ENCODE measurements around the gene RALBP1. TPM values are rescaled to one million over a fixed set of nuclear protein-coding genes. Genes with fewer than 3 reads are reported as not detected.

RALBP1 gene
- total and polyA plus RNA-seq, 12 donors = 22.5 to 59.9 (median 44.8) TPM

GRCh38 chr18:9570255-9570654 is 94.9 kb downstream of the RALBP1 start:
- Histone ChIP-seq H3K4me1 (replicated peaks in 1 of 2) (peaks cover 0 to under 1% of the 10 kb centered on the region in 2 donors), H3K4me3 (no peak overlapping the region), H3K36me3 (replicated peaks in 1 of 2) (peaks cover 0 to 19% of the 10 kb centered on the region in 2 donors), H3K27ac (no peak overlapping the region), H3K9me3 (replicated peaks in 1 of 3) (no peaks in the 10 kb centered on the region), H3K27me3 (no peaks in the 10 kb centered on the region)
- no peak for DNase-seq
- 74 to 83% (median 79%) methylated on average over 3 of the region's 3 CpGs for WGBS, 4 donors
- no peak for TF ChIP-seq POLR2A (IDR thresholded peaks at IDR 0.05)
- TF ChIP-seq, protein P1, sequence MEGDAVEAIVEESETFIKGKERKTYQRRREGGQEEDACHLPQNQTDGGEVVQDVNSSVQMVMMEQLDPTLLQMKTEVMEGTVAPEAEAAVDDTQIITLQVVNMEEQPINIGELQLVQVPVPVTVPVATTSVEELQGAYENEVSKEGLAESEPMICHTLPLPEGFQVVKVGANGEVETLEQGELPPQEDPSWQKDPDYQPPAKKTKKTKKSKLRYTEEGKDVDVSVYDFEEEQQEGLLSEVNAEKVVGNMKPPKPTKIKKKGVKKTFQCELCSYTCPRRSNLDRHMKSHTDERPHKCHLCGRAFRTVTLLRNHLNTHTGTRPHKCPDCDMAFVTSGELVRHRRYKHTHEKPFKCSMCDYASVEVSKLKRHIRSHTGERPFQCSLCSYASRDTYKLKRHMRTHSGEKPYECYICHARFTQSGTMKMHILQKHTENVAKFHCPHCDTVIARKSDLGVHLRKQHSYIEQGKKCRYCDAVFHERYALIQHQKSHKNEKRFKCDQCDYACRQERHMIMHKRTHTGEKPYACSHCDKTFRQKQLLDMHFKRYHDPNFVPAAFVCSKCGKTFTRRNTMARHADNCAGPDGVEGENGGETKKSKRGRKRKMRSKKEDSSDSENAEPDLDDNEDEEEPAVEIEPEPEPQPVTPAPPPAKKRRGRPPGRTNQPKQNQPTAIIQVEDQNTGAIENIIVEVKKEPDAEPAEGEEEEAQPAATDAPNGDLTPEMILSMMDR (IDR thresholded peaks at IDR 0.05) = no peak
- intact Hi-C loops (cut with DNase I) = no loop called here

DNA sequence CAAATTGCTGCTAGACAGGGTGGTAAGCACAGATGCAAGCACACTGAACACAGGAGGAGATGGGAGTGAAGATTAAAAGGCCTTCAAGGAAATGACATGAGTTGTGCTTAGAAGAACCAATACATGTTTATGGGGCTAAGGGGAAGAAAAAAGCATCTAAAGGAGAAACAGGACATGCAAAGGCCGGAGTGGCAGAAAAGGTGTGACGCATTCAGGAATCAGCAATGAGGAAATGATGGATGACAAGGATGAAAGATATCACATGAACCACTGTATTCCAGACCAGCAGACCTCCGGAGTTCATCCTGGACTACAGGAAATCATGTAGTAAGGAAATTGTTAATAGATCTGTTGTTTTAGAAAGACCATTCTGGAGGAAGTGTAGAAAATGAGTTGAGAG is 96.2 kb downstream of the RALBP1 start:
- intact Hi-C loops (cut with DNase I) = no loop called here
- Histone ChIP-seq H3K36me3 (replicated peaks in 1 of 2) (peaks cover 0 to 19% of the 10 kb centered on the region in 2 donors), H3K9me3 (replicated peaks in 1 of 3) (no peaks in the 10 kb centered on the region), H3K27ac (no peak overlapping the region), H3K27me3 (no peaks in the 10 kb centered on the region), H3K4me3 (no peak overlapping the region), H3K4me1 (replicated peaks in 1 of 2) (peaks cover 0 to 5% of the 10 kb centered on the region in 2 donors)
- TF ChIP-seq, protein P1 (IDR thresholded peaks at IDR 0.05) = no peak
- TF ChIP-seq POLR2A (IDR thresholded peaks at IDR 0.05) = no peak
- 78 to 88% (median 86%) methylated on average over 3 of the region's 3 CpGs for WGBS, 4 donors
- no peak for DNase-seq

DNA sequence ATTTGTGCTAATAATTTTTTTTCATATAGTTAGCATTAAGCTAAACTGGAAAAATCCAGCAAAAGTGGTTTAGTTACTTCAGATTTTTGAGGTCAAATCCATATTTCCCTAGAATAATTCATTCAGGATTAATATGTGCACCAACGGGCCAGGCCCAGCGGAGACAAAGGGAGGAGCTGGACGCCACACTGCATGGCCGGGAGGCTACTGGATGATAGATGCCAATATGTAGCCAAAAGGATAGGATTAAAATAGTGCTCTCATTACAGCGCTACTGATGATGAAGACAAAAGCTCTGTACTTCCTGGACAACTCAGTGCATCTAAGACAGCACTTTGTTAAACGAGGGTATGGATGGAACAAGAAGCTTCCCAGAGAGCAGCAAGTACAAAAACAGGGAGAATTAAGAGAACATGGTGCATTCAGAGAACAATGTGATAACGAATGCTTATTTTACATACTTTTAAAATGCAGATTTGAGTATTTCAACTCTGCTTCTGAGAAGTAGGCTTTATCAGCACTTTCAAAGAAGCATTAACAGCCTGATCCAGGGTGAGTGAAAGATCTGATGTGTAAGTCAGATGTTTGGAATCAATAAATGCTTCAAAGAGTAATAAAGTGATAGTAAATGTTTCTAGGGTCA is 99.3 kb downstream of the RALBP1 start:
- Histone ChIP-seq H3K36me3 (replicated peaks in 1 of 2) (peaks cover 0 to 10% of the 10 kb centered on the region in 2 donors), H3K27ac (no peak overlapping the region), H3K4me3 (no peak overlapping the region), H3K4me1 (replicated peaks in 1 of 2) (peaks cover 0 to 5% of the 10 kb centered on the region in 2 donors), H3K9me3 (replicated peaks in 1 of 3) (no peaks in the 10 kb centered on the region), H3K27me3 (no peaks in the 10 kb centered on the region)
- DNase-seq = no peak
- intact Hi-C loops (cut with DNase I) = no loop called here
- TF ChIP-seq, protein P1 (IDR thresholded peaks at IDR 0.05) = no peak
- TF ChIP-seq POLR2A (IDR thresholded peaks at IDR 0.05) = no peak
- WGBS, 4 donors = 88 to 92% (median 89%) methylated on average over 7 of the region's 7 CpGs

- TF ChIP-seq, protein P1 (IDR thresholded peaks at IDR 0.05) = peak; percentile 80 to 95 (median 91)
- no peak for TF ChIP-seq POLR2A (IDR thresholded peaks at IDR 0.05)
- H3K36me3 ChIP-seq (replicated peaks in 1 of 2) = peaks cover 0 to 4% of the 10 kb centered on the region in 2 donors
- peaks cover 0 to 5% of the 10 kb centered on the region in 2 donors for H3K4me1 ChIP-seq (replicated peaks in 1 of 2)
- H3K27ac ChIP-seq = peak overlapping the region in 2 of 5 donors; percentile 19 to 34
- DNase-seq = peak; percentile 85 to 94 (median 89)
- no peak overlapping the region for H3K4me3 ChIP-seq
- no peaks in the 10 kb centered on the region for H3K9me3 ChIP-seq (replicated peaks in 1 of 3)
- no peaks in the 10 kb centered on the region for H3K27me3 ChIP-seq
- intact Hi-C loops (cut with DNase I) = no loop called here
- 6 to 14% (median 7%) methylated on average over 5 of the region's 5 CpGs for WGBS, 4 donors
These were observed 100.2 kb downstream of the RALBP1 start for GRCh38 chr18:9575558-9575957.

Data from adrenal gland (tissue), 12 donors.